GM08714 (cell line): ENCODE measurements around the gene PVALEF.

Experiments used
- H3K4me3 ChIP-seq: fragments of 200-500 bp; sonication (Bioruptor generic); 2 replicates; pipeline ENCODE4 v1.5.1; 2014; ENCODE audit warnings: mild to moderate bottlenecking, low read length, inconsistent platforms
- ZNF274 ChIP-seq: IDR thresholded peaks from 2 replicates; pipeline ENCODE4 v1.6.1; 2012; ENCODE audit warnings: mild to moderate bottlenecking, low read depth, low read length

Gene PVALEF

DNA sequence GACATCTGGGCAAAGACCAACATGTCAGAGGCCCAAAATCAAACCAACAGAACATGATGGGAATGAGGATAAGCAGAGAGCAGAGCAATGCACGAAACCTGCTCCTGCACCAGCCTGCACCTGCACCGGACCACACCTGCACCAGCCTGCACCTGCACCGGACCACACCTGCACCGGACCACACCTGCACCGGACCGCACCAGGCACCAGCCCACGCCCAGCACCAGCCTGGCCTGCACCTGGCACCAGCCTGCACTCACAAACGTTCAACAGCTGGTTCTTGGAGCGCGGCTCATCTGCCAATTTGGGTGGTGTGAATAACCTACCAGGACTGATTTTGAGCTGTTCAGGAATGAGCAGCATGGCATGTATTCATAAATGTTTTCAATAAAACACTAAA, 39.3 kb downstream of the PVALEF start:
- no peak for TF ChIP-seq ZNF274
- no peak overlapping the region for H3K4me3 ChIP-seq

DNA sequence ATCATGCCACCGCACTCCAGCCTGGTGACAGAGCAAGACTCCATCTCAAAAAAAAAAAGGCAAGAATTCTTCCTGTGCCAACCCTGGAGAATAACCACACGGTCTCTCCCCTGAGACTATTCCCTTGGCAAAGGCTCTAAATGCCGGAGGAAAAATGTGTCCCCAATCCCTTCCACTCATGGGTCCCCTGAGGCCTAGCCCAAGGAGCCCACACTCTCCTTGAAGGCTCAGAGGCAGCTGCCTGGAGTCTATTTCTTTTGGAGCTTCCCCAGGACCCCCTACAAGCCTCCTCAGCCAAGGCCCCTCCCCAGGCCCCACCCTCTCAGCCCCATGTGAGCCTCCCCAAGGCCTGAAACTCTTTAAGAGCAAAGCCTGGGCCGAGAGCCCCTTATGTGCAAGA, 40.9 kb downstream of the PVALEF start:
- no peak for TF ChIP-seq ZNF274
- no peak overlapping the region for H3K4me3 ChIP-seq

DNA sequence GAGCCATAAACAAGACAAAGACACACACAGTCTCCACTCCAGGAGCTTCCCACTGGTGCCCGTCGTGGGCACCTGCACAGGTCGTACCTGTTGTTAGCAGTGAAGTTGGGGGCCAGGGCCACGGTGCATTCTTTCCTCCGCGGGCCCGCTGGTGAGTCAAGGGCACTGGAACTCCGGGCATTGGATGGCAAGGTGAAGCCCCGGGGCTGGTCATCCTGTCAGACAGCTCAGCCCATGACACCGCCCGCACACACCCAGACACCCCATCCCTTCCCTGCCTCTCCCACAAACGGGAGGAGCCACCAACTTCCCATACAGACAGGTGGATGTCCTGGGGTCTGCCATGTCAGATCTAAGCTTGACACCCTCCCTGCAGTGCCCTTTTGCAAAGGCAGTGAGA, 41.4 kb downstream of the PVALEF start:
- no peak for TF ChIP-seq ZNF274
- H3K4me3 ChIP-seq = no peak overlapping the region

DNA sequence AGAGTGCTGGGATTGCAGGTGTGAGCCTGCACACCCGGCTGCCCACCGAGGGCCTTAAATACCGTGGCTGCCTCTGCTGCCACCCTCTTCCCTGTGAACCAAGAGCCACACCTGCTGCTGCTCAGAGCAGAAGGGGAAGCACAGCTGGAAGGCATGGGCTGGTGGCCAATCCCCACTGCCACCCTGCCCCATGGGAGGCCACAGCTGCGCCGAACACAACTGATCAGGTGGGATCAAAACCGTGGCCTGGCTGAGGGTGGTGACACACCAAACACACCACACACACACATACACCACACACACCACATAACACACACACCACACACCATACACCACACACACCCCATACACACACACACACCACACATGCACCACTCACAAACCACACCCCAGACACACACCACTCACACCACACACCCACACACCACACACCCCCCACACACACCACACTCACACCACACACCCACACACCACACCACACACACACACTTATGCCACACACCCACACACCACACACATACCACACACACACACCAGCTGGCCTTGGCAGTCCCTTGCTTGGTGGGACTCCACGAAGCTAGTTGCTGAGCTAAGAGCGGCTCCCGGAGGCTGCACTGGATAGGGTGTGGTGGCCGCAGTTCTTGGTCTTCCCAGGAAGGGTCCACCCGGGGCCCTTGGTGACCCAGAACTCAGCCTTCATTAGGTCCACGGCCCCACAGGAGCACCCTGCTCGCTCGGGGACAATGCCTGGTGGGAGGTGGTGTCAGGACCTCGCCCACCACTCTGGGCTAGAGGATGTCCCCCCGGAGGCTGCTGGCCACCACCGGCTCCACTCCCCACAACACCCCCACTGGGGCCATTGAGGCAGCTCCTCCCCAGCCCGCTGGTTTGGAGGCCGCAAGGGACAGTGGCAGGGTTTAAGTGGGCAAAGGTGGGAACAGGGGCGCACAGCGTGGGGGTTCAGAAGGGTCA, 42.6 kb downstream of the PVALEF start:
- H3K4me3 ChIP-seq = no peak overlapping the region
- TF ChIP-seq ZNF274 = no peak

- H3K4me3 ChIP-seq = no peak overlapping the region
- TF ChIP-seq ZNF274 = no peak
Measured at GRCh38 chr17:81208651-81209050, 43.3 kb downstream of the PVALEF start.

GRCh38 chr17:81209141-81209540, 43.8 kb downstream of the PVALEF start:
- H3K4me3 ChIP-seq = no peak overlapping the region
- TF ChIP-seq ZNF274 = no peak

DNA sequence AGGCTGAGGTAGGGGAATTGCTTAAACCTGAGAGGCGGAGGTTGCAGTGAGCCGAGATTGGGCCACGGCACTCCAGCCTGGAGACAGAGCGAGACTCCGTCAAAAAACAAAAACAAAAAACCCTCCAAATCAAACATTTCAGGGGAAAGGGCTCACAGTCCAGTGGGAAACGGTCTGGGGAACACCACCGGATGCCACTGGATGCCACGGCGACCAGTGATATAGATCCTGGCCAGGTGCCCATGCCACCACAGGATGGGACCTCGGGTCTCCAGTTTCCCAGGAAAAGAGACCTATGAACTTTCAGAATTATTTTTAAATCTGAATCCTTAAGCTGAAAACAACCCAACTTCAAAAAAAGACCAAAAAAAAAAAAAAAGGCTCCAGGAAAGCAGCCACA, 45.2 kb downstream of the PVALEF start:
- no peak for TF ChIP-seq ZNF274

DNA sequence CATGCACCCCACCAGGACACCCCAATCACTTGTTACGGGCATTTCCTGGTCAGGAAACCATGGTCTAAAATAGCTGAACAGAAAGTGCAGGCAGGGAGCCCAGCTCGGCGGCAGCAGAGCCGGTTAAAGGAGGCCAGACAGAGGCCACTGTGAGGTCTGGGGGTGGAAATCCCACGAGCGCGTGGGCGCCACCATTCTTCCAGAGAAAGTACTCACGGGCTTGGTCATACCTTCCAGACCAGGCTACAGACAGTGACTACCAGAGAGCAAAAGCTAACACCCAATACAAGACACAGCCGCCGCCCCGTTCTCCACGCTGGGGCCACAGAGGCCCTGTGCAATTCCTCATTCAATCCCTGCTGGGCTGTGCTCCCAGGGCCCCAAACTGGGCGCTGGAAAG, 45.6 kb downstream of the PVALEF start:
- no peak overlapping the region for H3K4me3 ChIP-seq
- no peak for TF ChIP-seq ZNF274

More for the DNA sequence above, 45.2 kb downstream of the PVALEF start:
- H3K4me3 ChIP-seq = no peak overlapping the region

DNA sequence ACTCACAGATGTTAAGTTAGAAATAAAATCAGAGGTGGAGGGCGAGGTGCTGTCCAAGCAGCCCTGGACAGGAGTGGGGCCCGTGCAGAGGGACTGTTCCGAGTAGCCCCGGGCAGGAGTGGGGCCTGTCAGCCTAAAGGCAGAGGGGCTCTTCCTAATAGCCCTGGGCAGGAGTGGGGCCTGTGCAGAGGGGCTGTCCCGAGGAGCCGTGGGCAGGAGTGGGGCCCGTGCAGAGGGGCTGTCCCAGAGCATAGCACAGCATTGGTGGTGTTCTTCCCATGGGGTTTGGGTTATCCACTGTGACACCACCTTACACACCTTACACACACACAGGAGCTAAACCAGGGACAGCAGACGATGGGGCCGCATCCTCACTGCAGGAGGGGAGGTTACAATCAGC, 47.1 kb downstream of the PVALEF start:
- no peak overlapping the region for H3K4me3 ChIP-seq
- TF ChIP-seq ZNF274 = no peak

DNA sequence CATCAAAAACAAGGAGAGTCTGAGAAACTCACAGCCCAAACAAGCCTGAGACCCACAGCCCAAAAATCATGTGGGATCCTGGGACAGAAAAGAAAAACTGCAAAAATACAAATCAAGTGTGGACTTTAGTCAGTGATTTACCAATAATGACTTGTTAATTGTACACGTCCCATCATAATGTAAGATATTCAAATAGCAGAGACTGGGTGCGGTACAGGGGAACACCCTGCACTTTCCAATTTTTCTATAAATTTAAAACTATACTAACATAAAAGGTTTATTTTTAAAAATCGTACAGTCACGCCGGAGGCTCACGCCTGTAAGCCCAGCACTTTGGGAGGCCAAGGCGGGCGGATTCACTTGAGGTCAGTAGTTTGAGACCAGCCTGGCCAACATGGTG, 48.7 kb downstream of the PVALEF start:
- no peak for TF ChIP-seq ZNF274
- H3K4me3 ChIP-seq = no peak overlapping the region

GRCh38 chr17:81217491-81217890, 52.2 kb downstream of the PVALEF start:
- no peak overlapping the region for H3K4me3 ChIP-seq
- no peak for TF ChIP-seq ZNF274

GRCh38 chr17:81218459-81218858, 53.2 kb downstream of the PVALEF start:
- TF ChIP-seq ZNF274 = no peak
- no peak overlapping the region for H3K4me3 ChIP-seq

DNA sequence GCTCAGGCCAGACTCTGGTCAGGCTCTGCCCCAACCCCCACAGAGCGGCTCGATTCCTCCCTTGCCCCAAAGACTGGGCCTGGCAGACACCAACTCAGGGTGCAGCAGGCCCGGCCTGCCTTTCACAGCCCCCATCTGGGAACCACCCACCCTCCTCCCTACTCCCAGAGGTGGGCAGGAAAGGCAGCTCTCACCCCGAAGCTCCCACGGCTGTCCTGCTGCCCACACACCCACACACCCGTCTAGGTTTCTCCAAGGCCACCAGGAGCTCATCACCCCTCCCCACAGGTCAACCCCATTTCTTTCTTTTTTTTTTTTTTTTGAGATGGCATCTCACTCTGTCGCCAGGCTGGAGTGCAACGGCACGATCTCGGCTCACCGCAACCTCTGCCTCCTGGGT, 53.7 kb downstream of the PVALEF start:
- TF ChIP-seq ZNF274 = no peak
- no peak overlapping the region for H3K4me3 ChIP-seq

GRCh38 chr17:81219476-81220180, 54.3 kb downstream of the PVALEF start:
- no peak for TF ChIP-seq ZNF274
- no peak overlapping the region for H3K4me3 ChIP-seq

DNA sequence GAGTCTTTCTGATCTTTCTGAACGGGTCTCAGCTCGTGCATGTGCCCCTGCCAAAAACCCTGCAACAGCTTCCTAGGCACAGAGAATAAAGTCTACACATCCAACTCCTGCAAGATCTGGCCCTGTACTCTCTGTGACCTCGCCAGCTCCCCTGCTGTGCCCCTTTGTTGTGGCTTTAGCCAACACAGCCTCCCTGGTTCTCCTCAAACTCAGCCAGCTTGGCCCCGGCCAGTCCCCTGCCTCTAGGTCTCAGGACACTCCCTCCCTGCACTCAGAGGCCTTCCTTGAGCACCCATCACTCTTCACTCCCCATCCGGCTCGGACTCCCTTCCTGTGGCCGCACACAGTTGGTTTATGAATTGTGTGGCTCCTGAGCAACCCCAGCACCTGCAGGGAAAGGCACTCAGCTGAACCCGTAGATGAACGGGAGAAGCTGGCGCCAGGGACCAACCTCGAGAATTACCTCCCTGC, 56.1 kb downstream of the PVALEF start:
- no peak for TF ChIP-seq ZNF274
- H3K4me3 ChIP-seq = no peak overlapping the region
